ENCODE data around the gene TESK2. TPM values are rescaled to one million over a fixed set of nuclear protein-coding genes. Genes with fewer than 3 reads are reported as not detected.
"Not testable (repeated sequence)": the region's sequence is repeated elsewhere in the genome, so short reads cannot be mapped to it uniquely, and the experiment has no call there.

Gene TESK2
- total RNA-seq, 1 donor from 2014 or later: 14.9 TPM

GRCh38 chr1:45531873-45532272, 40.9 kb upstream of the TESK2 start:
- Mint-ChIP-seq H3K27ac (no peak overlapping the region), H3K27me3 (ENCODE audit: insufficient read depth, low read depth) (peaks cover 2% of the 10 kb centered on the region), H3K4me3 (no peak overlapping the region), H3K36me3 (no peaks in the 10 kb centered on the region), H3K9me3 (no peaks in the 10 kb centered on the region), H3K4me1 (peaks cover 20% of the 10 kb centered on the region)
- H3K4me2 ChIP-seq: no peak overlapping the region
- H3K9me3 ChIP-seq (ENCODE audit: low read depth): no peaks in the 10 kb centered on the region
- no peak overlapping the region for H3K27ac ChIP-seq
- no peaks in the 10 kb centered on the region for H4K20me1 ChIP-seq (ENCODE audit: low read depth)
- no peak for DNase-seq (ENCODE audit: low spot score)
- H3K79me2 ChIP-seq (ENCODE audit: low read depth): no peaks in the 10 kb centered on the region
- TF ChIP-seq EZH2phosphoT487 (IDR thresholded peaks at IDR 0.05) (no peak), EZH2 (IDR thresholded peaks at IDR 0.05) (no peak)
- TF ChIP-seq, protein P1, sequence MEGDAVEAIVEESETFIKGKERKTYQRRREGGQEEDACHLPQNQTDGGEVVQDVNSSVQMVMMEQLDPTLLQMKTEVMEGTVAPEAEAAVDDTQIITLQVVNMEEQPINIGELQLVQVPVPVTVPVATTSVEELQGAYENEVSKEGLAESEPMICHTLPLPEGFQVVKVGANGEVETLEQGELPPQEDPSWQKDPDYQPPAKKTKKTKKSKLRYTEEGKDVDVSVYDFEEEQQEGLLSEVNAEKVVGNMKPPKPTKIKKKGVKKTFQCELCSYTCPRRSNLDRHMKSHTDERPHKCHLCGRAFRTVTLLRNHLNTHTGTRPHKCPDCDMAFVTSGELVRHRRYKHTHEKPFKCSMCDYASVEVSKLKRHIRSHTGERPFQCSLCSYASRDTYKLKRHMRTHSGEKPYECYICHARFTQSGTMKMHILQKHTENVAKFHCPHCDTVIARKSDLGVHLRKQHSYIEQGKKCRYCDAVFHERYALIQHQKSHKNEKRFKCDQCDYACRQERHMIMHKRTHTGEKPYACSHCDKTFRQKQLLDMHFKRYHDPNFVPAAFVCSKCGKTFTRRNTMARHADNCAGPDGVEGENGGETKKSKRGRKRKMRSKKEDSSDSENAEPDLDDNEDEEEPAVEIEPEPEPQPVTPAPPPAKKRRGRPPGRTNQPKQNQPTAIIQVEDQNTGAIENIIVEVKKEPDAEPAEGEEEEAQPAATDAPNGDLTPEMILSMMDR (IDR thresholded peaks at IDR 0.05): no peak
- H3K27me3 ChIP-seq: no peaks in the 10 kb centered on the region
- H2AFZ ChIP-seq (replicated peaks): no peak overlapping the region
- H3K9ac ChIP-seq: no peak overlapping the region
- no peaks in the 10 kb centered on the region for H3F3A ChIP-seq (ENCODE audit: low read depth)
- no peaks in the 10 kb centered on the region for H3K4me1 ChIP-seq
- no peaks in the 10 kb centered on the region for H3K36me3 ChIP-seq
- no peak overlapping the region for H3K4me3 ChIP-seq

- no peak overlapping the region for H3K27ac ChIP-seq
- H3F3A ChIP-seq (ENCODE audit: low read depth): peaks cover 1% of the 10 kb centered on the region
- Mint-ChIP-seq H3K27ac (no peak overlapping the region), H3K4me3 (no peak overlapping the region), H3K4me1 (peaks cover 20% of the 10 kb centered on the region), H3K36me3 (no peaks in the 10 kb centered on the region), H3K27me3 (ENCODE audit: insufficient read depth, low read depth) (peaks cover 2% of the 10 kb centered on the region), H3K9me3 (no peaks in the 10 kb centered on the region)
- no peaks in the 10 kb centered on the region for H3K36me3 ChIP-seq
- H3K9ac ChIP-seq: no peak overlapping the region
- H2AFZ ChIP-seq (replicated peaks): no peak overlapping the region
- H3K4me3 ChIP-seq: no peak overlapping the region
- DNase-seq (ENCODE audit: low spot score): no peak
- no peaks in the 10 kb centered on the region for H3K9me3 ChIP-seq (ENCODE audit: low read depth)
- TF ChIP-seq, protein P1 (IDR thresholded peaks at IDR 0.05): no peak
- no peak for TF ChIP-seq EZH2 (IDR thresholded peaks at IDR 0.05)
- no peak for TF ChIP-seq EZH2phosphoT487 (IDR thresholded peaks at IDR 0.05)
- no peak overlapping the region for H3K4me2 ChIP-seq
- H4K20me1 ChIP-seq (ENCODE audit: low read depth): no peaks in the 10 kb centered on the region
- no peaks in the 10 kb centered on the region for H3K27me3 ChIP-seq
- no peaks in the 10 kb centered on the region for H3K79me2 ChIP-seq (ENCODE audit: low read depth)
- H3K4me1 ChIP-seq: no peaks in the 10 kb centered on the region
Observed at GRCh38 chr1:45530632-45531135, 39.7 kb upstream of the TESK2 start.

DNA sequence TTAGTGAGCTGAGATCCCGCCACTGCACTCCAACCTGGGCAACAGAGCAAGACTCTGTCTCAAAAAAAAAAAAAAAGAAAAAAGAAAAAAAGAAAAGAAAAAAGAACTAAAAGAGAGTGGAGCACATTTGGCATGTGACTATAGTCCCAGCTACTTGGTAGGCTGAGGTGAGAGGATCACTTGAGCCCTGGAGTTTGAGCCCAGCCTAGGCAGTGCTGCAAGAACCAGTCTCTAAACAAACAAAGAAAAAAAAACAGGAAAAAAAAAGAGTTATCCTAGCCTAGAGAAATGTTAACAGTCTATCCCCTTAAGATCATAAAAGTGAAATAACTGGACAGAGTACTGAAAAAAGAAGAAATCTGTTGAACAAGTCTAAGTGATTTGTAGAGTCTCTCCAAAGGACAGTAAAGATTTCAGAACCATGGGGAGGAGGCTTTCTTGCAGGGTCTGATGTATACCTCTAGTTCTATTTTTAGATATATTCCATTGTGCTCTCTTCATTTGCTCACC, 35.2 kb upstream of the TESK2 start:
- TF ChIP-seq EZH2phosphoT487 (IDR thresholded peaks at IDR 0.05): no peak
- TF ChIP-seq EZH2 (IDR thresholded peaks at IDR 0.05): no peak
- TF ChIP-seq, protein P1 (IDR thresholded peaks at IDR 0.05): no peak
- no peak overlapping the region for H2AFZ ChIP-seq (replicated peaks)
- no peak overlapping the region for H3K4me2 ChIP-seq
- no peaks in the 10 kb centered on the region for H3K9me3 ChIP-seq (ENCODE audit: low read depth)
- peaks cover 13% of the 10 kb centered on the region for H3K4me1 ChIP-seq
- no peaks in the 10 kb centered on the region for H4K20me1 ChIP-seq (ENCODE audit: low read depth)
- H3K36me3 ChIP-seq: no peaks in the 10 kb centered on the region
- Mint-ChIP-seq H3K9me3 (no peaks in the 10 kb centered on the region), H3K27me3 (ENCODE audit: insufficient read depth, low read depth) (peaks cover 3% of the 10 kb centered on the region), H3K27ac (no peak overlapping the region), H3K4me1 (peaks cover 34% of the 10 kb centered on the region), H3K4me3 (peak overlapping the region; percentile 11), H3K36me3 (no peaks in the 10 kb centered on the region)
- no peak overlapping the region for H3K27ac ChIP-seq
- no peak for DNase-seq (ENCODE audit: low spot score)
- no peaks in the 10 kb centered on the region for H3K27me3 ChIP-seq
- H3F3A ChIP-seq (ENCODE audit: low read depth): peaks cover 19% of the 10 kb centered on the region
- H3K4me3 ChIP-seq: no peak overlapping the region
- no peak overlapping the region for H3K9ac ChIP-seq
- peaks cover 12% of the 10 kb centered on the region for H3K79me2 ChIP-seq (ENCODE audit: low read depth)

- H2AFZ ChIP-seq (replicated peaks); DNase-seq (ENCODE audit: low spot score): not testable (repeated sequence)
Observed at GRCh38 chr1:45523975-45524374, 33.0 kb upstream of the TESK2 start.

DNA sequence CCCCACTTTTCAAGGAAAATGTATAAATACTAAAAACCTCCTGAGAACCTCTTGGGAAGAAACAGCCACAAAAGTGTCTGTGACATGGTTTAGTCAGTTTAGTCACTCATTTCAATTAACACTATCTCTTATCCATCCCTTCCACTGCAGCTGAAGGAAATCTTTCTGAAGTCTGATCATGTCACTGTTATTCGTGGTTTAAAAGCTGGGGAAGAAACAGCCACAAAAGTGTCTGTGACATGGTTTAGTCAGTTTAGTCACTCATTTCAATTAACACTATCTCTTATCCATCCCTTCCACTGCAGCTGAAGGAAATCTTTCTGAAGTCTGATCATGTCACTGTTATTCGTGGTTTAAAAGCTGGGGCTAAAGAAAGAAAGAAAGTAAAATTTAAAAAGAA, 32.6 kb upstream of the TESK2 start:
- not testable (repeated sequence) for H3K27me3 Mint-ChIP-seq (ENCODE audit: insufficient read depth, low read depth); H3K27me3 ChIP-seq; H3K4me3 Mint-ChIP-seq; H3K36me3 ChIP-seq; H3K4me3 ChIP-seq; H3K27ac ChIP-seq; H3K9me3 ChIP-seq (ENCODE audit: low read depth); H3K36me3 Mint-ChIP-seq; H2AFZ ChIP-seq (replicated peaks); H3K9ac ChIP-seq; H3K27ac Mint-ChIP-seq; H3K9me3 Mint-ChIP-seq; H3K4me2 ChIP-seq; DNase-seq (ENCODE audit: low spot score)
- H3K4me1 Mint-ChIP-seq: peaks cover 42% of the 10 kb centered on the region
- peaks cover 17% of the 10 kb centered on the region for H4K20me1 ChIP-seq (ENCODE audit: low read depth)
- peaks cover 39% of the 10 kb centered on the region for H3K79me2 ChIP-seq (ENCODE audit: low read depth)
- H3F3A ChIP-seq (ENCODE audit: low read depth): peaks cover 28% of the 10 kb centered on the region
- H3K4me1 ChIP-seq: peaks cover 23% of the 10 kb centered on the region

More at GRCh38 chr1:45523975-45524374, 33.0 kb upstream of the TESK2 start:
- Histone ChIP-seq H3K4me1 (peaks cover 21% of the 10 kb centered on the region), H3F3A (ENCODE audit: low read depth) (peaks cover 27% of the 10 kb centered on the region), H3K79me2 (ENCODE audit: low read depth) (peaks cover 35% of the 10 kb centered on the region), H4K20me1 (ENCODE audit: low read depth) (peaks cover 12% of the 10 kb centered on the region)
- not testable (repeated sequence) for H3K27me3 Mint-ChIP-seq (ENCODE audit: insufficient read depth, low read depth); H3K27me3 ChIP-seq; H3K36me3 Mint-ChIP-seq; H3K9me3 ChIP-seq (ENCODE audit: low read depth); H3K27ac Mint-ChIP-seq; H3K4me2 ChIP-seq; H3K4me3 ChIP-seq; H3K9me3 Mint-ChIP-seq; H3K27ac ChIP-seq; H3K36me3 ChIP-seq; H3K4me3 Mint-ChIP-seq; H3K9ac ChIP-seq
- H3K4me1 Mint-ChIP-seq: peaks cover 42% of the 10 kb centered on the region
